DOHH2 (cell line): ENCODE data around the gene ITLN2.
"Not testable (repeated sequence)": the region's sequence is repeated elsewhere in the genome, so short reads cannot be mapped to it uniquely, and the experiment has no call there.

Source experiments
- H3F3A ChIP-seq: fragments of 200-600 bp; sonication (generic), shearing (Covaris generic); 2 replicates; pipeline ENCODE4 v1.6.0; 2016; ENCODE audit warnings: antibody characterized with exemption, mild to moderate bottlenecking; ENCODE audit not compliant: control insufficient read depth, insufficient read depth
- H3K27ac ChIP-seq: fragments of 200-600 bp; sonication (generic); 2 replicates; pipeline ENCODE4 v1.5.1; 2014; ENCODE audit warnings: low read depth, mild to moderate bottlenecking, low read length, moderate library complexity
- H3K27me3 ChIP-seq: fragments of 200-600 bp; sonication (generic); 2 replicates; pipeline ENCODE4 v1.6.1; 2014; ENCODE audit warnings: mild to moderate bottlenecking, low read length, mixed read lengths; ENCODE audit not compliant: control insufficient read depth
- H3K36me3 ChIP-seq: fragments of 200-600 bp; sonication (generic); 2 replicates; pipeline ENCODE4 v1.6.1; 2014; ENCODE audit warnings: mild to moderate bottlenecking, low read length, moderate library complexity, mixed read lengths; ENCODE audit not compliant: control insufficient read depth
- H3K4me1 ChIP-seq: fragments of 200-600 bp; sonication (generic); 2 replicates; pipeline ENCODE4 v1.6.1; 2014; ENCODE audit warnings: mild to moderate bottlenecking, low read length, mixed read lengths; ENCODE audit not compliant: control insufficient read depth
- H3K4me2 ChIP-seq: fragments of 200-600 bp; sonication (generic); 2 replicates; pipeline ENCODE4 v1.6.0; 2014; ENCODE audit warnings: mild to moderate bottlenecking, low read length, moderate library complexity
- H3K4me3 ChIP-seq: fragments of 200-600 bp; sonication (generic); 2 replicates; pipeline ENCODE4 v1.5.1; 2014; ENCODE audit warnings: mild to moderate bottlenecking, low read length, mixed read lengths
- H3K79me2 ChIP-seq: fragments of 200-600 bp; sonication (generic); 2 replicates; pipeline ENCODE4 v1.6.1; 2014; ENCODE audit warnings: mild to moderate bottlenecking, low read length, mixed read lengths; ENCODE audit not compliant: control insufficient read depth
- H3K9me2 ChIP-seq: fragments of 200-600 bp; sonication (generic); replicated peaks from 2 replicates; pipeline ENCODE4 v1.6.1; 2014; ENCODE audit warnings: mild to moderate bottlenecking, low read length, mixed read lengths; ENCODE audit not compliant: control insufficient read depth
- H3K9me3 ChIP-seq: fragments of 200-600 bp; sonication (generic); 2 replicates; pipeline ENCODE4 v1.6.1; 2014; ENCODE audit warnings: antibody characterized with exemption, low read length, mixed read lengths; ENCODE audit not compliant: control insufficient read depth, insufficient read depth
- H4K20me1 ChIP-seq: fragments of 200-600 bp; sonication (generic); 2 replicates; pipeline ENCODE4 v1.6.0; 2014; ENCODE audit warnings: low read depth, mild to moderate bottlenecking, antibody characterized with exemption, low read length, moderate library complexity; ENCODE audit not compliant: control insufficient read depth, insufficient read depth
- EZH2phosphoT487 ChIP-seq: fragments of 200-600 bp; sonication (generic); IDR thresholded peaks from 2 replicates; pipeline ENCODE4 v1.6.1; 2017; ENCODE audit warnings: borderline replicate concordance, mild to moderate bottlenecking, antibody characterized with exemption, low read length, moderate library complexity, mixed read lengths
- TF ChIP-seq, protein P1 (sequence below): fragments of 200-600 bp; sonication (generic); IDR thresholded peaks from one replicate; pipeline ENCODE4 v1.5.1; 2014; ENCODE audit warnings: antibody characterized with exemption, mild to moderate bottlenecking, low read depth, low read length; ENCODE audit not compliant: poor library complexity, severe bottlenecking

Gene ITLN2

DNA sequence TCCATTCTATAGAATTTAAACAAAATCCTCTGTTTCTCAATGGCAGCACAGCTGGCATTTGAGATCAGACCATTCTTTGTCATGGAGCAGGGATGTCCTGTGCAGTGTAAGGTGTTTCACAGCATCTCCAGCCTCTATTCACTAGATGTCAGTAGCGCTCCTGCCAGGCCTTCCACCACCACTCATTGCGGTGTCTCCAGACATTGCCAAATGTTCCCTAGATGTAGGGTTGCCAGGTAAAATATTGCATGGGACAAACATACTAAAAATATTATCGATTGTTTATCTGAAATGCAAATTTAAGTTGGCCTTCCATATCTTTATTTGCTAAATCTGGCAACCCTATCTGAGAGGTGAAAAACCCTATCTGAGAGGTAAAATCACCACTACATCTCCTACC, 11.7 kb downstream of the ITLN2 start:
- Histone ChIP-seq H3K4me1 (no peaks in the 10 kb centered on the region), H3K79me2 (no peaks in the 10 kb centered on the region), H3K36me3 (no peaks in the 10 kb centered on the region), H3F3A (no peaks in the 10 kb centered on the region), H3K4me3 (no peak overlapping the region), H3K27ac (no peak overlapping the region), H3K4me2 (no peak overlapping the region), H3K27me3 (no peaks in the 10 kb centered on the region), H3K9me3 (no peaks in the 10 kb centered on the region), H4K20me1 (no peaks in the 10 kb centered on the region), H3K9me2 (no peaks in the 10 kb centered on the region)
- TF ChIP-seq EZH2phosphoT487 = no peak
- TF ChIP-seq, protein P1, sequence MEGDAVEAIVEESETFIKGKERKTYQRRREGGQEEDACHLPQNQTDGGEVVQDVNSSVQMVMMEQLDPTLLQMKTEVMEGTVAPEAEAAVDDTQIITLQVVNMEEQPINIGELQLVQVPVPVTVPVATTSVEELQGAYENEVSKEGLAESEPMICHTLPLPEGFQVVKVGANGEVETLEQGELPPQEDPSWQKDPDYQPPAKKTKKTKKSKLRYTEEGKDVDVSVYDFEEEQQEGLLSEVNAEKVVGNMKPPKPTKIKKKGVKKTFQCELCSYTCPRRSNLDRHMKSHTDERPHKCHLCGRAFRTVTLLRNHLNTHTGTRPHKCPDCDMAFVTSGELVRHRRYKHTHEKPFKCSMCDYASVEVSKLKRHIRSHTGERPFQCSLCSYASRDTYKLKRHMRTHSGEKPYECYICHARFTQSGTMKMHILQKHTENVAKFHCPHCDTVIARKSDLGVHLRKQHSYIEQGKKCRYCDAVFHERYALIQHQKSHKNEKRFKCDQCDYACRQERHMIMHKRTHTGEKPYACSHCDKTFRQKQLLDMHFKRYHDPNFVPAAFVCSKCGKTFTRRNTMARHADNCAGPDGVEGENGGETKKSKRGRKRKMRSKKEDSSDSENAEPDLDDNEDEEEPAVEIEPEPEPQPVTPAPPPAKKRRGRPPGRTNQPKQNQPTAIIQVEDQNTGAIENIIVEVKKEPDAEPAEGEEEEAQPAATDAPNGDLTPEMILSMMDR = no peak

DNA sequence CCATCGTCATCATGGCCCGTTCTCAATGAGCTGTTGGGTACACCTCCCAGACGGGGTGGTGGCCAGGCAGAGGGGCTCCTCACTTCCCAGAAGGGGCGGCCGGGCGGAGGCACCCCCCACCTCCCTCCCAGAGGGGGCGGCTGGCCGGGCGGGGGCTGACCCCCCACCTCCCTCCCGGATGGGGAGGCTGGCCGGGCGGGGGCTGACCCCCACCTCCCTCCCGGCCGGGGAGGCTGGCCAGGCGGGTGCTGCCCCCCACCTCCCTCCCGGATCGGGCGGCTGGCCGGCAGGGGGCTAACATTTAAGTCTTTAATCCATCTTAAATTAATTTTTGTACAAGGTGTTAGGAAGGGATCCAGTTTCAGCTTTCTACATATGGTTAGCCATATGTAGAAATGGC, 17.9 kb downstream of the ITLN2 start:
- H3F3A ChIP-seq, H3K36me3 ChIP-seq, H4K20me1 ChIP-seq, H3K27me3 ChIP-seq, H3K4me2 ChIP-seq, H3K27ac ChIP-seq, H3K4me3 ChIP-seq, H3K4me1 ChIP-seq, H3K9me3 ChIP-seq, H3K79me2 ChIP-seq, H3K9me2 ChIP-seq: not testable (repeated sequence)

DNA sequence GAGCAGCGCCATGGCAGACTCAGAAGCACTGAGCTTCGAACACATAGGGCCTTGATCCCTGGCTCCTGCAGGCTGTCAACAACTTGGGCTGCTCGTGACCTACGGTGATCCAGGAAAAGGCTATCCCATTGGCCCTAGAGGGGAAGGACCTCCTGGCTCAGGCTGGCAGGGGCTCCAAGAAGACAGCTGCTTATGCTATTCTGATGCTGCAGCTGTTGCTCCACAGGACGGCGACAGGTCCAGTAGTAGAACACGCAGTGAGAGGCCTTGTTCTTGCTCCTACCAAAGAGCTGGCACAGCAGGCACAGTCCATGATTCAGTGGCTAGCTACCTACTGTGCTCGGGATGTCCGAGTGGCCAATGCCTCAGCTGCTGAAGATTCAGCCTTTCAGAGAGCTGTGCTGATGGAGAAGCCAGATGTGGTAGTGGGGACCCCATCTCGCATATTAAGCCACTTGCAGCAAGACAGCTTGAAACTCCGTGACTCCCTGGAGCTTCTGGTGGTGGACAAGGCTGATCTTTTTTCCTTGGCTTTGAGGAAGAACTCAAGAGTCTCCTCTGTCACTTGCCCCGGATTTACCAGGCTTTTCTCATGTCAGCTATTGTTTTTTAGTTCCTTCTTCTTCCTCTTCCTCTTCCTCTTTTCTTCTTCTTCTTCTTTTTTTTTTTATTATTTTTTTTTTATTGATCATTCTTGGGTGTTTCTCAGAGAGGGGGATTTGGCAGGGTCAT, 18.9 kb downstream of the ITLN2 start:
- H3K4me1 ChIP-seq = no peaks in the 10 kb centered on the region
- H4K20me1 ChIP-seq = no peaks in the 10 kb centered on the region
- H3F3A ChIP-seq = no peaks in the 10 kb centered on the region
- no peak overlapping the region for H3K27ac ChIP-seq
- H3K9me3 ChIP-seq = no peaks in the 10 kb centered on the region
- no peaks in the 10 kb centered on the region for H3K79me2 ChIP-seq
- TF ChIP-seq, protein P1 = no peak
- TF ChIP-seq EZH2phosphoT487 = no peak
- no peak overlapping the region for H3K4me3 ChIP-seq
- H3K36me3 ChIP-seq = no peaks in the 10 kb centered on the region
- no peaks in the 10 kb centered on the region for H3K9me2 ChIP-seq
- peaks cover 5% of the 10 kb centered on the region; the same call in 1 of the 2 replicates for H3K27me3 ChIP-seq
- H3K4me2 ChIP-seq = no peak overlapping the region

DNA sequence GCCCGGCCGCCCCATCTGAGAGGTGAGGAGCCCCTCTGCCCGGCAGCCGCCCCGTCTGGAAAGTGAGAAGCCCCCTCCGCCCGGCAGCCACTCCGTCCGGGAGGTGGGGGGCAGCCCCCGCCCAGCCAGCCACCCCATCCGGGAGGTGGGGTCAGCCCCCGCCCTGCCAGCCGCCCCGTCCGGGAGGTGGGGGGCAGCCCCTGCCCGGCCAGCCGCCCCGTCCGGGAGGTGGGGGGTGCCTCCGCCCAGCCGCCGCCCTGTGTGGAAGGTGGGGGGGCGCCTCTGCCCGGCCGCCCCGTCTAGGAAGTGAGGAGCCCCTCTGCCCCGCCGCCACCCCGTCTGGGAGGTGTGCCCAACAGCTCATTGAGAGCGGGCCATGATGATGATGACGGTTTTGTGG, 21.3 kb downstream of the ITLN2 start:
- not testable (repeated sequence) for H3K4me2 ChIP-seq, H3K79me2 ChIP-seq, H3K4me3 ChIP-seq, H3K4me1 ChIP-seq, H3K27me3 ChIP-seq, H3K9me3 ChIP-seq, H3F3A ChIP-seq, H3K9me2 ChIP-seq, H3K36me3 ChIP-seq, H4K20me1 ChIP-seq, H3K27ac ChIP-seq
